Activated CD4-positive, alpha-beta T cell treated with anti-CD3 and anti-CD28 coated beads, Interleukin-2, amount 10 ng/mL, durations not matched to agents 7 days and 5 days (primary cell): ENCODE measurements around the gene MXRA7. TPM values are rescaled to one million over a fixed set of nuclear protein-coding genes. Genes with fewer than 3 reads are reported as not detected.

ENCODE experiments used
- CTCF ChIA-PET: fragments of 350-600 bp; sonication (Branson Sonifier 250); formaldehyde crosslinking; loops from one replicate; lab custom pipeline; 2021; ENCODE audit warnings: antibody characterized with exemption; lab: Charles Lee
- POLR2A ChIA-PET: fragments of 350-600 bp; sonication (Branson Sonifier 250); formaldehyde crosslinking; loops from one replicate; lab custom pipeline; 2021; ENCODE audit warnings: antibody characterized with exemption; lab: Charles Lee
- DNase-seq: peaks from one replicate; pipeline ENCODE4 v3.0.0-alpha.2; 2020
- H3K27ac Mint-ChIP-seq: one replicate; pipeline ENCODE4 v1.8.0; 2021; ENCODE audit warnings: mild to moderate bottlenecking, moderate library complexity, mixed read lengths
- H3K27me3 Mint-ChIP-seq: one replicate; pipeline ENCODE4 v1.8.0; 2021; ENCODE audit warnings: mixed read lengths
- H3K36me3 Mint-ChIP-seq: one replicate; pipeline ENCODE4 v1.8.0; 2021; ENCODE audit warnings: low read depth, mixed read lengths
- H3K4me1 Mint-ChIP-seq: one replicate; pipeline ENCODE4 v1.8.0; 2021; ENCODE audit warnings: mixed read lengths
- H3K4me3 Mint-ChIP-seq: one replicate; pipeline ENCODE4 v1.8.0; 2021; ENCODE audit warnings: mild to moderate bottlenecking, moderate library complexity, mixed read lengths
- H3K9me3 Mint-ChIP-seq: one replicate; pipeline ENCODE4 v1.8.0; 2021; ENCODE audit warnings: mixed read lengths
- total RNA-seq, 2 experiments: library from RNA; stranded (reverse); gene quantifications; one replicate each; pipeline ENCODE4 v1.2.3, GENCODE V29; 2021

MXRA7 gene
- total RNA-seq, 2 experiments from 2014 or later, result 25.7 to 27.3 TPM

DNA sequence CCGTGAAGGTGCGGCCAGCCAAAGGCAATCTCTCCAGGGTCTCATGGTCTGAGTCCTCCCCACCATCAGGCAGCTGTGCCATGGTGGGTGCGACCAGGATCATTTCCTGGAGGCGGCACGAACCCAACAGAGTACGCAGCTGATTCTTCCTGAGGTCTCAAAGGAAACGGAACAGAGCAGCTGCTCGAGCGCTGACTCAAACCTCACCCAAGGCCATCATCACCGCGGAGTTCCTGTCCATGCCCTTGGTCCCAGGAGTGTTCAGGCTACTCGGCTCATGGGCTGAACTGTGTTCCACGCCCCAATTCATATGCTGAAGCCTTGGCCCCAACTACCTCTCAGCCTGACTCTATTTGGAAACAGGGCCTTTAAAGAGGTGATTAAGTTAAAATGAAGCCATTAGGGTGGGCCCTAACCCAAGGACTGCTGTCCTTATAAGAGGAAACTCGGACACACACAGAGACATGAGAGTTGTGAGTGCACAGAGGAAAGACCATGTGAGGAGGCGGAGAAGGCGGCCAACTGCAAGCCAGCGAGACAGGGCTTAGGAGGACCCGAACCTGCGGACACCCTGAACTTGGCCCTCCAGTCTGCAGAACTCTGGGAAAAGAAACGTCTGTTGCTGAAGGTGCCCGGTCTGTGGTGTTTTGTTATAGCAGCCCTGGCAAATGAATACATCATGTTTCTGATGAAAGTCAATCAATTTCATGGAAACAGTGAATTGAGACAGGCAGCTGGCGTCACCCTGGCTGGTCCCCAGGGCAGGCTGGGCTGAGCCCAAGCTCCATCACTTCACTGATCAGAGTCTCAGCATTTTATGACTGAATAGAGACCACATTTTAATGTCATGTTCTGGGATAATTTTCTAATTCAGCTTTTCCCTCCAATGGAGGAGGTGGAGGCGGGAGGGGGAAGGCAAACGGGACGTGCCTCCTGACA lies 13.7 kb downstream of the MXRA7 start:
- POLR2A ChIA-PET, result no interaction called here
- H3K27ac Mint-ChIP-seq, result no peak overlapping the region
- no peak for DNase-seq
- H3K4me1 Mint-ChIP-seq, result peaks cover 30% of the 10 kb centered on the region
- CTCF ChIA-PET, result interaction anchor here (0.7 to 2.0 kb wide), 4 partner anchors 16 to 437 kb away, joined by 3 to 6 read pairs (median 4); no protein-coding TSS in a partner anchor
- H3K9me3 Mint-ChIP-seq, result no peaks in the 10 kb centered on the region
- no peaks in the 10 kb centered on the region for H3K36me3 Mint-ChIP-seq
- no peaks in the 10 kb centered on the region for H3K27me3 Mint-ChIP-seq
- no peak overlapping the region for H3K4me3 Mint-ChIP-seq

DNA sequence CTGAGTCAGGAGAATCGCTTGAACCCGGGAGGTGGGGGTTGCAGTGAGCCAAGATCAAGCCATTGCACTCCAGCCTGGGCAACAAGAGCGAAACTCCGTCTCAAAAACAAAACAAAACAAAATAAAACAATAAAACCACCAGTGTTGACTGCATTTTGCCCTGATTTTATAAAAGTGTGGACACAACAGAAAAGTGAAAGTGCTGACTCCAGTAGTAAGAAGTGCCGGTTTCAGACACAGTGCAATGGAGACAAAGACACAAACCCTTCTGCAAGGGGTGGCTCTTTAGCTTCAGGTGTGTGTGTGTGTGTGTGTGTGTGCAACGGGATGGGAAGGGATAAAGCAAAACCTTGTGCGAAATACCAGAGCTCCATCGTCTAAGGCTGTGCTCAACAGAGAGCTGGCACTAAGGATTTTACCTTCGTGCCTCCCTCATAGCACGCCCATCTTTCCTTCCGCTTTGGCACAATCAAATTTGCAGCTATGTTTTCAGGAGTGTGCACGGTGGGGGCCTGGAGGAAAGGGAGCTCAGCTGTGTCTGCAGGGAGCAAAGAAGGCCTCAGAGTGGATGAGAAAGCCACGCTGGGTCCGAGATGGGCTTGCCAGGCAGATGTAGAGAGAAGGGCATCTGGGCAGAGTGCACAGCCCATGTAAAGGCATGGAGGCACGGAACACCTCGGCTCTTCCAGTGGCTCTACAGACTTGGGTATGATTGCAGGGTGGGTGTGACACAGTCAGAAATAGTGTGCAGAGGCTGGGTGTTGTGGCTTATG lies 15.5 kb downstream of the MXRA7 start:
- DNase-seq, result no peak
- Mint-ChIP-seq H3K27me3 (no peaks in the 10 kb centered on the region), H3K4me1 (peaks cover 30% of the 10 kb centered on the region), H3K36me3 (no peaks in the 10 kb centered on the region), H3K27ac (peak overlapping the region; percentile 65), H3K9me3 (no peaks in the 10 kb centered on the region), H3K4me3 (no peak overlapping the region)
- ChIA-PET CTCF (interaction anchor here (1.1 to 2.0 kb wide), 2 partner anchors 14 to 18 kb away, joined by 5 to 6 read pairs; no protein-coding TSS in a partner anchor), POLR2A (no interaction called here)

DNA sequence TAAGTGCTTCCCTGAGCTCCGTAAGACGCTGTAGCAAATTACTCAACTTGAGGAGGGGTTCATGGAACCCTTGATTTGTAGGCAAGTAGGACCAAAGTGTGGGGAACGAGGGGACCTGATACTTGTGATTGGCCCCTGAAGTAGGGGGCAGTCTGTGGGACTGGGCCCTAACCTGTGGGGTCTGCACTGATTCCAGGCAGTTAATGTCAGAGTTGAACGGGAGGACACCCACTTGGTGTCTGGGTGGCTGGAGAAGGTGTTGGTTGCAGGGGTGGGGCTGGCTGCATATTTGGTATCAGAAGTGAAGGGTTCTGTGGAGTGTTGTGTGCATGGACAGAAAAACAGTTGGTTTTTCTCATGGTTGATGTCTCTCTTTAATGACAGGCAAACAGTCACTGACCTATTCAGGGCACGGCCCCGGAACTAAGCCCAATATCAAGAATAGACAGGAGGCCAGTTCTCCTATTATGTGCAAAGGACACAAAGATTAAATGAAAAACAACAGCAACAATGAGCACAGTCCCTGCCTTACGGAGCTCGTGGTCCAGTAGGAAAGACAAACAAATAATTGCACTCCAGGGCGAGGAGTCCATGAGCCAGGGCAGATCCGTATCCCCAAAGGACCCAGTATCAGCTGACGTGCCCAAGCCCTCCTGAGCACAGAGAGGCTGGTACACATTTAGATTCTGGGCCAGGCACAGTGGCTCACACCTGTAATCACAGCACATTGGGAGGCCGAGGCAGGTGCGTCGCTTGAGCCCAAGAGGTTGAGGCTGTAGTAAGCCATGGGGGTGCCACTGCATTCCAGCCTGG lies 19.2 kb downstream of the MXRA7 start:
- H3K9me3 Mint-ChIP-seq, result no peaks in the 10 kb centered on the region
- H3K27ac Mint-ChIP-seq, result no peak overlapping the region
- H3K36me3 Mint-ChIP-seq, result no peaks in the 10 kb centered on the region
- ChIA-PET POLR2A (no interaction called here), CTCF (interaction anchor here (0.6 to 1.2 kb wide), 2 partner anchors 10 to 436 kb away, joined by 3 to 7 read pairs; no protein-coding TSS in a partner anchor)
- no peaks in the 10 kb centered on the region for H3K27me3 Mint-ChIP-seq
- peaks cover 15% of the 10 kb centered on the region for H3K4me1 Mint-ChIP-seq
- no peak overlapping the region for H3K4me3 Mint-ChIP-seq
- DNase-seq, result no peak

DNA sequence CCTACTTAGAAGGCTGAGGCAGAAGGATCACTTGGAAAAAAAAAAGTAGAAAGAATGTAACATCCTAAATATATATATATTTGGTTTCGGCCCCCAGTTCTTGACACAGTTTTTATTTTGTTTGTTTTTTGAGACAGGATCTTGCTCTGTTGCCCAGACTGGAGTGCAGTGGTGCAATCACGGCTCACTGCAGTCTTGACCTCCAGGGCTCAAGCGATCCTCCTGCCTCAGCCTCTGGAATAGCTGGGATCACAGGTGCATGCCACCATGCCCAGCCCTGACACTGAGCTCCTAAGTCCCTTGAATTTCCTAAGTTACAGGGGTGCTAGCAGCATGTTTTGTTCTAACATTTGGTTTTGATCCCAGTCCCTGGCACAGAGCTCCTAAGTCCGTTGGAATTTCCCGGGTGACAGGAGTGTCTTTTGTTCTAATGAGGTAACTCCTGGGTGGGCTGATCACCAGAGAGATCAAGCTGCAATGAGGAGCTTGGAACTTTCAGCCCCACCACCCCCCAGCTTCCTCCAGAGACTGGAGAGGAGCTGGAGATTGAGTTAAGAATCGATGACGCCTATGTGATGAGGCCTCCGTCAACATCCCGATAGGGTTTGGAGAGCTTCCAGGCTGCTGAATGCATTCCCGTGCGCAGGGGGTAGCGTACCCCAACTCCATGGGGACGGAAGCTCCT lies 20.0 kb downstream of the MXRA7 start:
- Mint-ChIP-seq H3K27ac (no peak overlapping the region), H3K9me3 (no peaks in the 10 kb centered on the region), H3K4me1 (peaks cover 8% of the 10 kb centered on the region), H3K27me3 (no peaks in the 10 kb centered on the region), H3K36me3 (no peaks in the 10 kb centered on the region), H3K4me3 (no peak overlapping the region)
- POLR2A ChIA-PET, result no interaction called here
- DNase-seq, result no peak
- CTCF ChIA-PET, result interaction anchor here (0.6 to 1.2 kb wide), 4 partner anchors 9 to 437 kb away, joined by 3 to 7 read pairs (median 4); no protein-coding TSS in a partner anchor

DNA sequence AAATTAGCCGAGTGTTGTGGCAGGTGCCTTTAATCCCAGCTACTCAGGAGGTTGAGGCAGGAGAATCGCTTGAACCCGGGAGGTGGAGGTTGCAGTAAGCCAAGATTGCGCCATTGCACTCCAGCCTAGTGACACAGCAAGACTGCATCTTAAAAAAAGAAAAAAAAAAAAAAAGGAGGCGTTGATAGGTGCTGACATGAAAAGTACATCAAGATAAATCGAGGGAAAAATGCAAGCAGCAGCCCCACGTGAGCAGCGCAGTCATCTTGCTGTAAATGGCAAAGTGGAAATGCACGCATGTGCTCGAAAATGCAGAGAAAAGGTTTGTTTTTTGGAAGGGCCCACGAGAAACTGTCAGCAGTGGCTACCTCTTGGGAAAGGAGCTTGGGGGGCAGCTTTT lies 20.9 kb downstream of the MXRA7 start:
- H3K4me1 Mint-ChIP-seq, result no peaks in the 10 kb centered on the region
- CTCF ChIA-PET, result interaction anchor here (0.6 to 0.7 kb wide), 2 partner anchors 167 to 1054 kb away, joined by 3 to 4 read pairs; no protein-coding TSS in a partner anchor
- no peaks in the 10 kb centered on the region for H3K9me3 Mint-ChIP-seq
- no peak overlapping the region for H3K27ac Mint-ChIP-seq
- no peak for DNase-seq
- POLR2A ChIA-PET, result no interaction called here
- no peak overlapping the region for H3K4me3 Mint-ChIP-seq
- no peaks in the 10 kb centered on the region for H3K36me3 Mint-ChIP-seq
- no peaks in the 10 kb centered on the region for H3K27me3 Mint-ChIP-seq

DNA sequence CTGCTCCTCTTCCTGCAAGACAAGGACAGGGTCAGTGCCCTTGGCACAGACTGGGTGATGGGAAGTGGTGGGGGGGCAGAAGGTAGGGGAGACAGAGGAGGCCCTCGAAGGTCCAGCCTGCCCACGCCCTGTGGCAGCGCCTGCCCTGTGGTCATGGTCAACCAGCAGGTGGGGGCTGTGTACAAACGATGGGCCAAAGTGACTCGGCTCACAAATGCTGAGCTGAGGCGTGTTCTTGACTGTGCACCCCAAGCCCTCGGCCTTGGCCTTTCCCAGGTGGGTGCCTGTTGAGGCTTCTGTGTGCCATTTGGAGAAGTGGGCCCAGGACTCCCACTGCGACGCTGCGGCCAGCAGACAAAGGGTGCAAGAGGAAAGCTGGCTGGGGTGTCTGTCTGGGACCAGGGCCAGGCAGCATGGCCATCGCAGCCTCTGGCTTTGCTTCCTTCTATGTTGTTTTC lies 22.6 kb downstream of the MXRA7 start:
- H3K4me1 Mint-ChIP-seq, result no peaks in the 10 kb centered on the region

DNA sequence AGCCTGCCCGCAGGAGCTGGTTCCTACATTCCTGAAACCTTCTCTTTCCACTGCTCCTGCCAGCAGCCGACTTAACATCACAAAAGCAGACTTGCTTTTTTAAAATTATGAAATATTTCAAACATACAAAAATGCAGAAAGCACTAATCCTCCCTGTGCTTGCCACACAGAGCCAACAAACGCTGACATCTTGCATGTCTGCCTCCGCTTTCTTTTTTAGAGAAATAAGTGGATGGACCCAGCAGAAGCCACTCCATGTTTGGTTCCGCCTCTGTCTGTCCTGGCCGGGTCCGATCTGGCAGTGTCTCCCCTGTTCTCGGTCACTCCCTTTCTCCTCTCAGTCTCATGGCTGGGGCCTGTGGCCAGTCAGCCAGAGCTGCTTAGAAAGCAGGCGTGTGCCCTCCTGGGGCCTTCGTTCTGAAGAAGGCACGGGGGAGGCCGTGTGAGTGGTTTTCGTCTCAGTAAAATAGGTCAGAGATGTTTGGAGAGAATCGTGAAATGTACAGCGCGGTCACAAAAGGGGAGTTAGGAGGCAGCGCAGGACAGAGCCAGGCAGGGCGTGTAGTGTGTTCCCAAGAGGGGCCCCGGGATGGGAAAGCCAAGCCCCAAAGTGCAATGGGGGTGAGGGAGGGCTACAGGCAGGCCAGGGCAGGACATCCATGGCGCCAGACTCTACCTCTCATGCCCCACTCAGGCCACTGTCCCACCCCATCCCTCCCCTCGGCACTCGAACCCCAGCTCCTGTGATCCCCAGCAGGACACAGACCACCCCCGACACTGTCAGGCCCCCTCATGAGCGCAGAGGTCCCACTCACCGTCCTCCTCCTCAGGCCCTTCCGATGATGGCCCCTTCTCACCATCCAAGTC lies 23.2 kb downstream of the MXRA7 start:
- CTCF ChIA-PET, result interaction anchor here (0.5 to 1.2 kb wide), 2 partner anchors 63 to 110 kb away, joined by 3 to 4 read pairs; no protein-coding TSS in a partner anchor
- no peaks in the 10 kb centered on the region for H3K36me3 Mint-ChIP-seq
- no peak overlapping the region for H3K27ac Mint-ChIP-seq
- no peak overlapping the region for H3K4me3 Mint-ChIP-seq
- H3K9me3 Mint-ChIP-seq, result no peaks in the 10 kb centered on the region
- H3K27me3 Mint-ChIP-seq, result no peaks in the 10 kb centered on the region
- H3K4me1 Mint-ChIP-seq, result no peaks in the 10 kb centered on the region
- POLR2A ChIA-PET, result no interaction called here
- DNase-seq, result no peak

More for the DNA sequence above, 22.6 kb downstream of the MXRA7 start:
- Mint-ChIP-seq H3K36me3 (no peaks in the 10 kb centered on the region), H3K4me3 (no peak overlapping the region), H3K27me3 (no peaks in the 10 kb centered on the region), H3K27ac (no peak overlapping the region), H3K9me3 (no peaks in the 10 kb centered on the region)
- ChIA-PET CTCF (interaction anchor here (1.2 kb wide), 1 partner anchor 64 kb away, joined by 3 read pairs; no protein-coding TSS in a partner anchor), POLR2A (no interaction called here)
- no peak for DNase-seq

DNA sequence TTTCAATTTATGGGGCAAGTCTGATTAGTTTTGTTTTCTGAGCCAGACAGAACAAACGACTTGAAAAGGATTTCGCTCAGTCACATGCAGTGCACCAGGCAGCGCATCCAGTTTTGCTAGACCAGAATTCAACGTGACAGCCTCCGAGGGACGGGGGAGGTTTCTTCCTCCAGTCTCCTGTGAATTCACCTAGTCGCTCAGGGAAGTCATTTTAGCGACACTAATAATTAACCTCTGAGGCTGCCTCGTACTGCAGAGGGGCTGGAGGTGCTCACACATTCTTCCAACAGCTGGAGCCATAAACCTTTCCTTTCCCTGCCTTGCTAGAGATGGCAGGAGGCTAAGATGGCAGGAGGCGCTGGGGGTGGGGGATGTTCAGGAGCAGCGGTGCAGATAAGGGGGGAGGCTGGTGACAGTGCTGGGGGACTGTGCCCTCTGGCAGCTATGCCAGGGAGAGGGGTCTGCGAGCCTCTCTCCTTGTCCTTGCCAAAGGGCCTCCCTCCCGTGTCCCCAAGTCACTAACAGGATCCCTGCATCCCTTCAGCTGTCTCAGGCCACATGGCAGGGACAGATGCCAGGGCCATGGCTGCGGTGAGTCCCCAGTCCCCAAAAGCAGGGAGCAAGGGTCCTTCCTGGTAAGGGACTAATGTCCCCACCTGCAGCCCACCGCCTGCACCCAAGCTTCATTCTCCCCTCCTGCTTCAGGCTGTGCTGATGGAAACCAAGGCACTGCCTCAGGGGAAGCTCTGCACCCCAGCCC lies 24.0 kb downstream of the MXRA7 start:
- ChIA-PET CTCF (interaction anchor here (0.5 to 1.1 kb wide), 2 partner anchors 16 to 110 kb away, joined by 3 to 4 read pairs; no protein-coding TSS in a partner anchor), POLR2A (no interaction called here)
- no peak for DNase-seq
- Mint-ChIP-seq H3K4me3 (no peak overlapping the region), H3K9me3 (no peaks in the 10 kb centered on the region), H3K4me1 (peaks cover 4% of the 10 kb centered on the region), H3K27me3 (no peaks in the 10 kb centered on the region), H3K36me3 (no peaks in the 10 kb centered on the region), H3K27ac (no peak overlapping the region)

DNA sequence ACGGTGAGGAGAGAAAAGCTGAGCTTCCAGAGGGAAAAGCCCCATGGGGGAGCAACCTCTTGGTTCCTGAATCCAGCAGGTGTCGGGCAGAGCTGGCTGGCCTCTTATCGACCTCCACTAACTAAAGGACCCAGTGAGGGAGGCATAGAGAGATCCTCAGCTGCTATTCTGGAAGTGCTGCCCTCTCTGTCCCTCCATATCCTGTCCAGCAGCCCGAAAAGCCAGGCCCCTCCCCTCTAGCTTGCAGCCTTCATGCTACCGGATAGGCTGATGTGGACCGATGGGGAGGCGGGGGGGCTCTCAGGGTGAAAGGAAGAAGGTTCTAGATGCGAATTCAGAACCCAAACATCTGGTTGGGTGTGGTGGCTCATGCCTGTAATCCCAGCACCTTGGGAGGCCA lies 24.9 kb downstream of the MXRA7 start:
- Mint-ChIP-seq H3K36me3 (no peaks in the 10 kb centered on the region), H3K27ac (no peak overlapping the region), H3K4me1 (peaks cover 6% of the 10 kb centered on the region), H3K4me3 (no peak overlapping the region), H3K9me3 (no peaks in the 10 kb centered on the region), H3K27me3 (no peaks in the 10 kb centered on the region)
- ChIA-PET POLR2A (no interaction called here), CTCF (interaction anchor here (1.1 kb wide), 1 partner anchor 16 kb away, joined by 3 read pairs; no protein-coding TSS in a partner anchor)
- DNase-seq, result no peak

DNA sequence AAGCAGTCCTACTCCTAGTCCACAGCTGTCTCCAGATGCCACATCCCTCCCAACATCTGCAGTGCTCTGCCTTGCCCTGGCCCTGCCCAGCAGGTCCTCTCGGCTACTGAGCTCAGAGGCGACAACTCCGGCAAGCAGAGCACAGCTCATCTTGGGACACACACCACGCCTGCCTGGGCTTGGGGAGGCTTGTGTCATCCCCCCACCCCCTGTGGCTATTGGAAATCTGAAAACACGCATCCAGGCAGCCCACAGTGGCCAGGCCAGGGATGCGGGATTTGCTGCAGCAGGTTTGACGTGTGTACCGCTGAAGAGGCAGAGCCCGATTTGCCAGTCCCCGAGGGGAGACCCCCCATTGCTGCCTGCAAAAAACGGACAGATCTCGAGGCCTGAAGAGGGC lies 25.4 kb downstream of the MXRA7 start:
- Mint-ChIP-seq H3K27me3 (no peaks in the 10 kb centered on the region), H3K36me3 (no peaks in the 10 kb centered on the region), H3K4me3 (no peak overlapping the region), H3K27ac (no peak overlapping the region), H3K4me1 (peaks cover 6% of the 10 kb centered on the region), H3K9me3 (no peaks in the 10 kb centered on the region)
- no peak for DNase-seq
- ChIA-PET POLR2A (no interaction called here), CTCF (interaction anchor here (1.1 kb wide), 1 partner anchor 17 kb away, joined by 3 read pairs; no protein-coding TSS in a partner anchor)
